Stimulated activated CD8-positive, alpha-beta memory T cell treated with anti-CD3 and anti-CD28 coated beads, Interleukin-4, amount 100 ng/mL, for 24 hours (primary cell): ENCODE results near the gene ABHD14A.
A peak's percentile ranks its signal among the peaks of the same experiment; 100 is the strongest.
"Not testable (repeated sequence)": the region's sequence is repeated elsewhere in the genome, so short reads cannot be mapped to it uniquely, and the experiment has no call there.

ENCODE experiments used
- DNase-seq: peaks from one replicate; pipeline ENCODE4 v3.0.0-alpha.2; 2020; ENCODE audit warnings: low read depth

The ABHD14A gene

GRCh38 chr3:51974277-51974962 is 444 bp upstream of the ABHD14A start:
- no peak for DNase-seq

- no peak for DNase-seq
Observed at GRCh38 chr3:51975852-51976549, 1.1 kb downstream of the ABHD14A start.

- DNase-seq: no peak
Observed at GRCh38 chr3:51977446-51978142, 2.7 kb downstream of the ABHD14A start.

GRCh38 chr3:51978143-51978502 is 3.3 kb downstream of the ABHD14A start:
- no peak for DNase-seq

- DNase-seq: no peak
Observed at GRCh38 chr3:51980253-51980652, 5.4 kb downstream of the ABHD14A start.

- DNase-seq: no peak
Observed at GRCh38 chr3:51982352-51982837, 7.5 kb downstream of the ABHD14A start.

- DNase-seq: peak; percentile 74
Observed at GRCh38 chr3:51982838-51983577, 8.1 kb downstream of the ABHD14A start, which contains the start of gene ACY1. Gene ACY1, plus strand, starts transcription at chr3:51983535. Its CDS starts 530 bp downstream, at chr3:51984065.

GRCh38 chr3:51983578-51984268 is 8.9 kb downstream of the ABHD14A start:
- no peak for DNase-seq

GRCh38 chr3:51984269-51984647 is 9.4 kb downstream of the ABHD14A start:
- no peak for DNase-seq

GRCh38 chr3:51985063-51985462 is 10.2 kb downstream of the ABHD14A start:
- DNase-seq: no peak

GRCh38 chr3:51986010-51986947 is 11.4 kb downstream of the ABHD14A start:
- DNase-seq: no peak

GRCh38 chr3:51987568-51987967 is 12.7 kb downstream of the ABHD14A start:
- no peak for DNase-seq

- no peak for DNase-seq
Observed at GRCh38 chr3:51988286-51989146, 13.7 kb downstream of the ABHD14A start.

GRCh38 chr3:51990501-51990971 is 15.7 kb downstream of the ABHD14A start:
- DNase-seq: not testable (repeated sequence)

GRCh38 chr3:51992017-51992682 is 17.3 kb downstream of the ABHD14A start:
- no peak for DNase-seq

GRCh38 chr3:51993657-51994056 is 18.8 kb downstream of the ABHD14A start:
- not testable (repeated sequence) for DNase-seq

- no peak for DNase-seq
Observed at GRCh38 chr3:51994530-51994929, 19.7 kb downstream of the ABHD14A start.

GRCh38 chr3:51995346-51996163 is 20.7 kb downstream of the ABHD14A start, which contains the start of gene RPL29:
Gene RPL29, minus strand, starts transcription at chr3:51995895. Its CDS starts 434 bp downstream, at chr3:51995461.
- DNase-seq: peak; percentile 80
